ENCODE data around the gene CHN1.

CHN1 gene

DNA sequence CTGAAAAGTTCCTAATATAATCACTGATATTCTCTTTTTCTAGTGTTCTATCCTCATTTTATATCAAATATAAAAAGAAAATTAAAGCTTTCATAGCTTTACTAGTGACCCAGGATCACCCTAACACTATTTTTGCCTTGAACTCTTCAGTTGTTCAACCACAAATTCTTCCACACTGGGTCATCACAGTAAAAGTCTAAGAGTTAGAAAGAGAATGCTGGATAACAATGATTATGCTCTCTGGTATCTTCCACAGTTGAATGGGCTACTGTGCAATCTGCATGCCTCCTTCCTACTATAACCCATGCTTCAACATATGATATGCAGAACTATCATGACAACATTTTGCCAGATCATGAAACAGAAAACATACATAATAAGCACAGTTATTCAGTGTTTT is 32.3 kb downstream of the CHN1 start:
- DNase-seq (ENCODE audit: low read depth, low spot score), result no peak

DNA sequence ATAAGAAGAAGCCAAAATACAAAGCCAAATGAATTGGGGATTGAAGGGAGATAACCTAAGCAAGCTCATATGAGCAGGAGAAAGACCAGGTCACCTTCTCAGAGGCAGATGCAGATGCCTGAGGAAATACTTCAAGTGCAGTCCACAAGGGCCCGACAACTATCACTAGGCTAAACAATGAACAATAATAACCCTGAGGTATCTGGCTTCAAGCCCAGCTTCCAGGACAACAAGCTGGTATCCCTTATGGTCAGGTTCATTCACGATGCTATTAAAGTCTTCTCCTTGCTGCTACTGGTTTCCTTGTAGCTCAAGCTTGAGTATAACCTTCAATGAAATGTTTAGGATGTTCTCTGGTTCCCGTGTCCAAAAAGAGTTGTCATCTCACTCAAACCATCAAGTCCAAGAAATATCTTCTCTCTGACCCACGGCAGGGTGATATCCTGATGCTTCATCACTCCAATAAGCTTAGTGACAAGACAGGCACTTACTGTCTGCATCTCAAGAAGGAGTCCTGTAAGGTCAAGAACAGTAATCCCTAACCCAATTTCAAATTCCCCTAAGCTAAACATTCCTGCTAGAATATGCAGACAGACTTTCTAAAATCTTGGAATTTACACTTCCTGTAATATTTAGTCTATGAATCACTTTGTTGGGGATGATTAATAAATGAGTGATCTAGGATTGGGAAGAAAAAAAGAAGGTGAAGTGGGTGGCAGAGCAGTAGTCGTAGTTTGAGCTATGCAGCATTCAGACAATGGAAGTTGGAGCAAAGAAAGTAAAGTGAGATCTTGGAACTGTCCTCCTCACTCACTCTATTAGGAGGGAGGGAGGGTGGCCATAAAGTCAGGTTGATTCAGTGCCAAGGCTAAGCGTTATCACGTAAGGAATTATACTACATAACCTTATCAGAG is 33.1 kb downstream of the CHN1 start:
- DNase-seq (ENCODE audit: low read depth, low spot score), result no peak

DNA sequence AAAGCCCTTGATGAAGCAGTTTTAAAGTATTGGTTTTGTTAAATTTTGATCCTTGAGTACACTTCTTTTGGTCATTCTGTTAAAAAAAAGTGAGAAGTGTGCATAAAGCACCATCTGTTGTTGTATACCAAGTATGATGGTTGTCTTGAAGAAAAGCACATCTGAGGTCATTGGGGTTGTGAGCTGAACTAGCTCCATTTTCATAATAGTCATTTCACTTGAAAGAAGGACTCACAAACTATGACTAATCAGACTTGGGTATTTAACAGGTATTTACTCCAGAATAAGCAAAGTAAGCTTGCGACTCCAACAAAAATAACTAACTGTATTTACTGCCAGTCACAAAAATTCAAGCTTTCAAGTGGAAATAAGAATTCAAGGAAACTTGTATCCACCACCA is 35.1 kb downstream of the CHN1 start:
- DNase-seq (ENCODE audit: low read depth, low spot score), result no peak

DNA sequence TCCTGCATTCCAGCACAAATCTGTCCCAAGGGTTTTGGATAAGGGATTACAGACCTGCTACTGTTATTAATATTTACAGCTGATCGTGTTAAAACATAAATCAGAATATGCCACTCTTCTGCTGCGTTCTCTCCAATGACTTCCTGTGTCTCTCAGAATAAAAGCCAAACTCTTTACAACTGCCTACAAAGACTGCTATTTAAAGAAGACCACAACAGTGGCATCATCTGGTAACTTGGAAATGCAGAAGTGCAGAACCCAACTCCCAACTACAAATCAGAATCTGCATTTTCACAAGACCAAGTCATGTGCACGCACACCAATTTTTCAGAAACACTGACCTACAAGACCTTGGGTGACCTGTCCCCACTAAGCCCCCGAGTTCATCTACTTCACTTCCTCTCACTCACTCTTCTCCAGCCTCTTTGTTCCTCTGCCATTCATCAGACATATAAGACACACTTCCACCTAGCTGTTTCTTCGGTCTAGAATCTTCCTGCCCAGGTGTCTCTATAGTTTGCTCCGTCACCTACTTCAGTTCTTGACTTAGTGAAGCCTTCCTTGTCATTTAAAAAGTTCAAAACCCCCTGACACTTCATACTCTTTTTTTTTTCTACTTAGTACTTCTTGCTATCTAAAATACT is 36.0 kb downstream of the CHN1 start:
- no peak for DNase-seq (ENCODE audit: low read depth, low spot score)

DNA sequence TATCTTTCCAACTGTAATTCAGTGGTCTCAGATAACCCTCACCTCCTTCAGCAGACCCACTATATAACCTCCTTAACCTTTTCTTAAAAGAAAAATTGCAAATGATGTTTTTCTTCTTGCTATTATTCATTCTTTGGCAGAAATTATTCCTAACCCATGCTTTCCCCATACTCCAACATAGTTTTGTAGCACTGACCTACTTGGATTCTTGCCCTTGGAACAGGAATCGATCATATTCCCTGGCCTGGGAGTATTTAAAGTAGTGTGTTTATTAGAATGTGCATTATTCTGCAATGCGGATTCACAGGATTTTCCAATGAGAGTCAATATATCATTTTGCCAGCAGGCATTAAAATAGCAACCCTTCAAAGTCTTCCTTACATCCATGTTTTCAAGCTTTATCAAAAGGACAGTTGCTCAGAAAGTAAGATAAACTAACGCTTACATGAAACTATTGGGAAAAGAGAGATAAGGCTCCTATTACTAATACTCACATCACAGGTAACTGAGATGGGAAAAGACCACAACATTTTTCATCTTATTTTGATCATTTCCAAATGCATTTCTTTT is 37.4 kb downstream of the CHN1 start:
- DNase-seq (ENCODE audit: low read depth, low spot score), result no peak

DNA sequence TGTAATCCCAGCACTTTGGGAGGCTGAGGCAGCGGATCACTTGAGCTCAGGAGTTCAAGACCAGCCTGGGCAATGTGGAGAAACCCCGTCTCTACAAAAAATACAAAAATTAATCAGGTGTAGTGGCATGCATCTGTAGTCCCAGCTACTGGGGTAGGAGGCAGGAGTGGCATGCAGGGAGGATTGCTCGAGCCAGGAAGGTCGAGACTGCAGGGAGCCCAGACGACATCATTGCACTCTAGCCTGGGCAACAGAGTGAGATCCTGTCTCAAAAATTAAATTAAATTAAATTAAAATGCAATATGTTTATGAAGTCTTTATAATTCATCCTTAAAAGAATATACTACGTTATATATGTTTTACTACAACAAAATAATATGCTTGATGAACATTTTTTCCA is 38.1 kb downstream of the CHN1 start:
- no peak for DNase-seq (ENCODE audit: low read depth, low spot score)

DNA sequence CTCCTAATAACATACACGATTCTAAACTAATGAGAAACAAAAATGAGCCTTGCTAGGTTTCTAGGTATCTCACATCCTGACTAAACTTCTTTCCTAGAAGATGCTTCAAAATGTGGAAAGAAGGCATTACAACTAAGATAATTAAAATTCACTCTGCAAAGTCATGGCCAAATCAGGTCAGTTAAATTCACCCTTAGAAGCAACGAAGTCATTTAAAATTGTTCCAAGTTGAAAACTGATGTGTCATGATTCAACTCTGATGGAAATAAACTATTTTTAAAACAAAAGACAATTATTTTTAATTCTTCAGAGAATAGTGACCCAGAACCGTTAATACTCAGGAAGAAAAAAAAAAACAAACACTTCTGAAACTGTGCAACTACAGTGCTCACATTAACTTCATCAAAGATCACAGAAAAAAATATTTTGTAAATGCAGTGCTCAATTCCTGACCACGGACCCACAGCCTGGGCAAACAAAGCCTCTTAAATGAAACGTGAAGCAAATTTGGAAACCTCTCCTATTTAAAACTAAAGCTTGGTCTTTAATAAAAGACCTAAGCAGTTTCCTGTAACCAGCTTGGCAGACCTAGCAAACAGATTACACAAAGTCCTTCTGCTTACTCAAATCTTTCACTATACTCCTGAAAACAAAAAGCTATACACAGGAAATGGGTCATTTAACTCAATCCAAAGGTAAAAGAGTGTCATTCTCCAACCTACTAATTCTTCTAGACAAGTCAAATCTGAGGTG is 39.0 kb downstream of the CHN1 start:
- DNase-seq (ENCODE audit: low read depth, low spot score), result no peak

DNA sequence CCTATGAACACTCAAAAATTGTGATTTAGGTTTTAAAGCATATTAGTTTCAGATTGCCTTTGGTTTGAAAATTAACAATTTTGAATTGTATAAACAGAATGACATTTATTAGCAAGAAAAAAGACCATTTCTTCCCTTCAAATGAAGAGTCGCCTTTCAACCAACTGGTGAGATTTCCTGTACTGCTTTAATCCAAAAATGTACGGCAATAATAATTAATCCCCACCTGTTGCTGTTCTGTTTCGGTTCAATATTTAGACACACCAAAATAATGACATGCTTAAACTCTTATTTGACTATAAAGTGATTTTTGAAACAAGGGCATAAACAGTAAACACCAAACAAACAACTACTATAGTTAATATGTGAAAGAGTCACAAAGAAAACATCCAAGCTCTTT is 39.6 kb downstream of the CHN1 start:
- no peak for DNase-seq (ENCODE audit: low read depth, low spot score)

DNA sequence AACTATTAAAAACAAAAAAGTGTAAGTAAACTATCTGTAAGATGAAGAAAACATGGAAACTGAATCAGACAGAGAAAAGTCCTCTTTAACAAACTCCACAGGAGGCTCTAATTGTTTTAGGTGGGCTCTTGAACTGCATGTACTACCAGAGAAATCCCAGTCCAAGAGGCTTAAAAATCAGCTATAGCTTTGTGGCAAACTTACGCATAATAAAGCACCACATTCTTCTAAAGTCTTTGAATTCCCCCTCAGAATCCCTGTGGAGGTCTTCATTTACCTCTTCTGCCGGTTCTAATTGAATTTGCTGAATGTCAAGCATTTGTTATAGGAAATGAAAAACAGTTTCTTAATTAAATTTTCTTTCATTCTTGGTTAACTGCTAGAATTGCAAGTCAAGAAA is 40.8 kb downstream of the CHN1 start:
- DNase-seq (ENCODE audit: low read depth, low spot score), result no peak

DNA sequence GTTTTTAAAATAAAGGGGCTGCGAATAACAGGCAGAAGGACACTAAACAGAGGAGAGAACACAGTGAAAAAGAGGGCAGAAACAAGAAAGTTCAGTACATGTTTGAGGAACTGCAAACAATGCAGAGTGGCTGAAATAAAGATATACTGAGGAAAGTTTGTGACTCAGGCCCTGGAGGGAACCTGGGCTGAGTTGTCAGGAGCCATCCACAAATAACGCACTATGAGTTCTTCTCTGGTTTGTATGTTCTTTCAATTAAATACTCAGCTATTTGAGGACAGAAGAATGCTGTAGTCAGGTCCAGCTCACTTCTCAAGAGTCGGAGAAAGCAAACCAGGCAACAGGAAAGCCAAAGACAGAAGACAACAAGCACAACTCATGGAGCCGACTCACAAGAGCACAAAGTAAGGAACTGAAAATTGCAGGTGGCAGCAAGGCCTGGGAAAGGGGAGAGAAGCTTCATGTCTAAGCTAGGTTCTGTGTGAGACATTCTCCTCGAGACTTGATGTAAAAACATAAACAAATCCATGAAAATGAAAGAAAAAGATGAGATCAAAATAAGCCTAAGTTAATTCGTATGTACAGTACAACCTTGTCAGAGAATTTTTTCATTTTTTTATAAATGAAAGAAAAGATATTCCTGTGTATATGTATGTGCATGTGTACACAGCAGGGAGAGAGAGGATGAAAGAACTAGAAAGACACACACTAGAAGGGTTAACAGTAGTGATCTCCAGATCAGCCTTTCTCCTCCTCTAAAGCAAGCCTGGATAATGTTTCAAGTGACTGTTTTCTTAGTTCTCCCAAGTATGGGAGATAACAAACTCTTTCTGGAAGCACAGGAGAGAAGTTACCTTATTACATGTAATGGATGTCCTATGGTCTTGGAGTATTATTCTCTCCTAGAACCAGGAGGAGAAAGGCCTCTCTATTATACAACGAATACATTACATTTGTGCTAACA is 41.5 kb downstream of the CHN1 start:
- no peak for DNase-seq (ENCODE audit: low read depth, low spot score)

DNA sequence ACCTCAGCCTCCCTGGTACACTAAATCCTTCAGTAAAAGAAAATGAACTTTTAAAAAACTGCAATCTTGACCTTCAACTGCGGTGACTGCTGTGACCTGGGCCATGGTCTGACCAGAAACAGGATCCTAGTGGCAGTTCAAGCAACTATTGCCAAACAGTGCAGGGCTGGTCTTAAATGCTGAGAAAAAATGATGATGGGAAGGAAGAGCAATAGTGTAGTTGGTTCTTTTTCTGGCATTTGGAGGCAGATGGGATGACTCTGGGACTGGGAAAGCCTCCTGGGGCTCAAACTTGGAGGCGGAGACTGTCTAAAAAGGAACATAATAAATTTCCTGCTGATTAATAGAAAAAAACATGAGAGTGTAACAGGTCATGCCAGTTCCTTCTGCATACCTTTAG is 45.4 kb downstream of the CHN1 start:
- DNase-seq (ENCODE audit: low read depth, low spot score), result no peak

DNA sequence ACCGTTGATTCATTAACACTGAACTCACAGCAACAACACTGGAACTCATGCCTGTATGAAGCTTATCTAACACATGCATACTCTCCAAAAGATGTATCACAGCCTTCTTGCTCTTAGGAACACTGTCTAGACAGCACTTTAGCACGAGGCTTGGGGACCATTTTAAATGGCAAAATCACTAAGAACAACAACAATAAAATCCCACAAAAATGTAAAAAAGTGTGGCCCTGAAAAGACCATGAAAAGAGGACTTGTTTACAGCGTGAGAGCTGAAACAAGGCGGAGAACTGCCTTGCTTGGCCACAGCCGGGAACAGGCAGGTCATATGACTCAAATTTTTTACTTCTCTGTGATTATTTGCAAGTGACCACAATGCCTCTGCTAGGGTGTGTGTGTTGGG is 48.1 kb downstream of the CHN1 start:
- DNase-seq (ENCODE audit: low read depth, low spot score), result no peak

DNA sequence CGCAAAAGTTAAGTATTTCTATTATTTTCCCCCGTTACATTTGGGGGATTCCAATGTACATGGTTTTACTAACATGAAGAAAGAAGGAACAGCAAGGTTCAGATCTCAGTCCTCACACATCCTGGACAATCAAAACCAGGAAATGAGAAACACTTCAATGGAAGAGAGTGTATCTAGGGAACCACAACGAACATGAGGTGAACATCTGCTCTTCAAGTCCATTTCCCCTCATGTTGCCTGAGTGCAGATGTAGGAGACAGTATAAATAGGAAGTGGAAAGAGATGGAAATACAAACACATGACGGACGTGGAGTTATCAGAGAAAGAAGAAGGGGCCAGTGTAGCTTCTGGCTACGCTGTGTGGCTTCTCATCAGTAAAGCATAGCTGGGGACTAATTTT is 52.6 kb downstream of the CHN1 start:
- no peak for DNase-seq (ENCODE audit: low read depth, low spot score)

DNA sequence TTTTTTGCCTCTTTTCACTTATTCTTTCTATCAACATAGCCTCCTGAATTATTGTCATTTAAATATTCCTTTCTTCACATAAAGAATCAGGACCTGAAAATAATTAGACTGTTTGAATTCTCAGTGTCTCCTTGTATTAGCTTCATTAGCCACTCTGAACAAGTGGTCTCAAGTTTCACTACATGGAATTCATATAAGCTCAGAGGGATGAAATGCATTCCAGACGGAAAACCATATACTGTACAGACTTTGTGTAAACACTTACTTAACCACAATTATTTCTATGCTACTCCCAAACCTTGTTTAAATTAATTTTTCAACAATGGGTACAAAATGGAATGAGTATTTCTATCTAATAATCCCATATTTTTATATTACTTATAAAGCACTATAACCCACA is 53.4 kb downstream of the CHN1 start:
- DNase-seq (ENCODE audit: low read depth, low spot score), result no peak

DNA sequence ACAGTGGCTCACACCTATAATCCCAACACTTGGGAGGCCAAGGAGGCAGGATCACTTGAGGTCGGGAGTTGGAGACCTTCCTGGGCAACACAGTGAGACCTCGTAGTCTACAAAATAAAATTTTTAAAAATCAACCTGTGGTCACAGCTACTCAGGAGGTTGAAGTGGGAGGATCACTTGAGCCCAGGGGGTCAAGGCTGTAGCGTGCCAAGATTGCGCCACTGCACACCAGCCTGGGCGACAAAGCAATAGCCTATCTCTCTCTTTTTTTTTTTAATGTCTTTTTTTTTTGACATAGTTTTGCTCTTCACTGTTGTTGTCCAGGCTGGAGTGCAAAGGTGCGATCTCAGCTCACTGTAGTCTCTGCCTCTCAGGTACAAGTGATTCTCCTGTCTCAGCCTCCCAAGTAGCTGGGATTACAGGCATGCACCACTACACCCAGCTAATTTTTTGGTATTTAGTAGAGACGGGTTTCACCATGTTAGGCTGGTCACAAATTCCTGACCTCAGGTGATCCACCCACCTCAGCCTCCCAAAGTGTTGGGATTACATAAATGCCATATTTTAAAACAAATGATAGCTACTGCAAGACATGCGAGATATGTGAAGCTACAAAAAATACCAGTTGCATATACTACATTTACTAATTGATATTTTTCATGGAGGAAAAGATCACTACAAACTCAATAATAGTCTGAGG is 55.0 kb downstream of the CHN1 start:
- no peak for DNase-seq (ENCODE audit: low read depth, low spot score)

DNA sequence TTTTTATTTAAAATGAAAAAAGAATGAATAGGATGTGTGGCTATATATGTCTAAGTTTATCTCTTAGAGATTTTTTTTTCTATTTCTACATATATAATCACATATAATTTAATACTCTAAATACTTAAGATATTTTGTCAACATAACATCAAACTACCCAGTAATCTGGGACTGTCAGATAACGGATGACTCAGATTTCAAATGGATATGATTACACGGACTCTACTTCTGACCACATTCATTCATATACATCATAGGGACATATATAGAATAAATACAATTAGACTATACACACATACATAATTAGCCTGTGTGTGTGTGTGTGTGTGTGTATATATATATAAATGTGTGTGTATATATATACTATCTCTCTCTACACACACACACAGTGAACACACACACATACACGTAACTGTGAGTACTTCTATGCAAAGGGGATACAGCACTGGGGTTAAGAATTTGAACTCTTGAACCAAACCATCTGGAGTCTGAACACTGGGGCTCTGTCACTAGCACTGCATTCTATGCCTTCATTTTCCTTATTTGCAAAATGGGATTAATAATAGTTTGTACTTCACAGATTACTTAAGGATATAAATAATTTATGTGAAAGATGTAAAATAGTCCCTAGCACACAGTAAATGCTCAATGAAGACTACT is 59.5 kb downstream of the CHN1 start:
- DNase-seq (ENCODE audit: low read depth, low spot score), result no peak

DNA sequence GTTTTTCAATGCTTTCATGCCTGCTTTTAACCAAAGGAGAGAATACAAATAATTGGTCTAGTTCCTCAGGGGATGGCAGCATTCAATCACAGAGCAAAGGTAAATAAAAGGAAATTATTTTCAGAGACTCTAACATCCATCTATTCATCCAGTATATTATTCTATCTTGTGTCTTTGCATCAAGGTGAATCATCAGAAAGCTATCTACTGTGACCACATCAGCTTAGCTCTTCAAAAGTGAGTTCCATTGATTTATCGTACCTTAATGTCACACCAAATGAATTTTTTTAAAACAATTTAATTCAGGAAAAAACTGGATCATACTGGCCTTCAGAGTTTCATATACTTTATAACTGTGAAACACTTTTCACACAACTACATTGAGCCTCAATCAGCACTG is 66.1 kb downstream of the CHN1 start:
- DNase-seq (ENCODE audit: low read depth, low spot score), result no peak

DNA sequence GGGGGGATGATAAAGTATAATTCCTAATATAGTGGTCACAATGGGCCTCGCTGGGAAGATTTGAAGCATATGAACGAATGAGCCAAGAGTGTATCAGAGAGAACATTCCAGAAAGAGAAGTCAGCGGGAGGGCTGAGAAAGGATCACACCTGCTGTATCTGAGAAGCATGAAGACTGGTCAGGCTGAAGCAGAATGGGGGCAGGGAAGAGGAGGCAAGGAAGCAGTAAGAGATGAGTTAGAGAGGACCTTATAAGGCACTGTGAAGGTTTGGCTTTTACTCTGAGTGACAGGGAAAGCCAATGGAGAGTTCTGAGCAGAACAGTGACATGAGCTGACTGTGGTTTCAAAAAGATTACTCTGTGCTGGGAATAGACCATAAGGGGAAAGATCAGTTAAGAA is 73.5 kb downstream of the CHN1 start:
- DNase-seq (ENCODE audit: low read depth, low spot score), result no peak

DNA sequence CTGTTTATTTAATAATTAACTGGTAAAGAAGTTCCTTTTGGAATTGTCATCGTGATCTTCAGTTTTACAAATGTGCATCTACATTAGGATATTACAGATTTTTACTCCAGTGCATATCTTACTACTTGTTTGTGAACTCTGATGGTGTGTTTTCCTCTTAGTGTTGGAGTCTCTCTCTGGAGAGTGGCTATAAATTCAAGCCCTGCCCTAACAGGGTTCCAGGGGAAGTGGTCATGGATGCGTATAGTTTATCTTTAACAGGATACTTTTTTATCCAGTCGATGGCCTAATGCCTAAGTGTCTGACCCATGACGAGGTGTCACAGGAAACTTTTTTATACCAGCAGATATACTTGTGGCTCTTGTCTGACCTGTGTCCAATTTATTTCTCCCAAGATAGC is 75.4 kb downstream of the CHN1 start:
- no peak for DNase-seq (ENCODE audit: low read depth, low spot score)

All from activated CD4-positive, CD25-positive, alpha-beta regulatory T cell treated with anti-CD3 and anti-CD28 coated beads, Interleukin-2, amount 50 U/mL, for 16 hours (primary cell).